Measurements from ENCODE around the gene MAN2B2.
"Not testable (repeated sequence)": the region's sequence is repeated elsewhere in the genome, so short reads cannot be mapped to it uniquely, and the experiment has no call there.

The MAN2B2 gene

GRCh38 chr4:6663596-6664393 is 88.8 kb downstream of the MAN2B2 start:
- Histone ChIP-seq H3K9ac (ENCODE audit: insufficient read length, low read depth) (peak overlapping the region; percentile 39), H3K9me3 (ENCODE audit: insufficient read depth, low read length) (no peaks in the 10 kb centered on the region), H3K4me3 (ENCODE audit: insufficient read length, low read depth) (peak overlapping the region; percentile 24), H3K27me3 (ENCODE audit: insufficient read depth, insufficient read length) (peaks cover 23% of the 10 kb centered on the region), H3K4me1 (ENCODE audit: insufficient read depth, insufficient read length) (peaks cover 4% of the 10 kb centered on the region), H3K36me3 (ENCODE audit: insufficient read depth, insufficient read length, low read length) (peaks cover 5% of the 10 kb centered on the region)
- no peak for TF ChIP-seq ZNF274 (IDR thresholded peaks at IDR 0.05; ENCODE audit: low read depth, low read length)
- no peak for TF ChIP-seq SUZ12 (IDR thresholded peaks at IDR 0.05; ENCODE audit: extremely low read depth, insufficient read depth, insufficient read length)
- no peak for TF ChIP-seq YY1 (IDR thresholded peaks at IDR 0.05; ENCODE audit: insufficient read depth, insufficient read length)
- DNase-seq (ENCODE audit: low read depth, low spot score) = no peak

- no peaks in the 10 kb centered on the region for H3K9me3 ChIP-seq (ENCODE audit: insufficient read depth, low read length)
- H3K9ac ChIP-seq (ENCODE audit: insufficient read length, low read depth) = no peak overlapping the region
- no peak overlapping the region for H3K4me3 ChIP-seq (ENCODE audit: insufficient read length, low read depth)
- DNase-seq (ENCODE audit: low read depth, low spot score) = no peak
- H3K4me1 ChIP-seq (ENCODE audit: insufficient read depth, insufficient read length) = peaks cover 4% of the 10 kb centered on the region
- peaks cover 23% of the 10 kb centered on the region for H3K27me3 ChIP-seq (ENCODE audit: insufficient read depth, insufficient read length)
- TF ChIP-seq YY1 (IDR thresholded peaks at IDR 0.05; ENCODE audit: insufficient read depth, insufficient read length) (no peak), SUZ12 (IDR thresholded peaks at IDR 0.05; ENCODE audit: extremely low read depth, insufficient read depth, insufficient read length) (no peak), ZNF274 (IDR thresholded peaks at IDR 0.05; ENCODE audit: low read depth, low read length) (no peak)
- H3K36me3 ChIP-seq (ENCODE audit: insufficient read depth, insufficient read length, low read length) = peaks cover 15% of the 10 kb centered on the region
Measured at GRCh38 chr4:6665320-6665654, 90.3 kb downstream of the MAN2B2 start.

DNA sequence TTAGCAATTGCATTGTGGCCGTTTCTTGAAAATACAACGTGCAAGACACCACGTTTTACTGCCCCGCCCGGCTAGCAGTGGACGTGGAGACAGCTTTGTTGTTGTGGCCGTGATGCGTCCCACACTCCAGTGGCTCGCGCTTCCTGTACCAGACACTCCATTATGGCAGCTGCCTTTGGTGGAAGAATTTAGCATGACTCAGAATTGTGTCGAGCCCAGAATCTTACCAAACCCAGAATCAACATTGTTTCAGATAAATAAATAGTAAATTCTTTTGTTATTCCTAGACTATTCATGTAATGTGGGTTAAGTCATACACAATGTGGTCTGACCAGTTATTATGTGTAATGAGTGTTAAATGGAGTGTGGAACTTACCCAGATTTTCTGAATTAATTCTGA is 93.4 kb downstream of the MAN2B2 start:
- Histone ChIP-seq H3K36me3 (ENCODE audit: insufficient read depth, insufficient read length, low read length) (peaks cover 21% of the 10 kb centered on the region), H3K9ac (ENCODE audit: insufficient read length, low read depth) (no peak overlapping the region), H3K4me1 (ENCODE audit: insufficient read depth, insufficient read length) (peaks cover 4% of the 10 kb centered on the region), H3K9me3 (ENCODE audit: insufficient read depth, low read length) (peaks cover 14% of the 10 kb centered on the region; the same call in 1 of the 2 replicates), H3K27me3 (ENCODE audit: insufficient read depth, insufficient read length) (peaks cover 9% of the 10 kb centered on the region), H3K4me3 (ENCODE audit: insufficient read length, low read depth) (no peak overlapping the region)
- DNase-seq (ENCODE audit: low read depth, low spot score) = no peak
- no peak for TF ChIP-seq YY1 (IDR thresholded peaks at IDR 0.05; ENCODE audit: insufficient read depth, insufficient read length)
- no peak for TF ChIP-seq SUZ12 (IDR thresholded peaks at IDR 0.05; ENCODE audit: extremely low read depth, insufficient read depth, insufficient read length)
- no peak for TF ChIP-seq ZNF274 (IDR thresholded peaks at IDR 0.05; ENCODE audit: low read depth, low read length)

- TF ChIP-seq SUZ12 (IDR thresholded peaks at IDR 0.05; ENCODE audit: extremely low read depth, insufficient read depth, insufficient read length) (no peak), YY1 (IDR thresholded peaks at IDR 0.05; ENCODE audit: insufficient read depth, insufficient read length) (no peak), ZNF274 (IDR thresholded peaks at IDR 0.05; ENCODE audit: low read depth, low read length) (no peak)
- H3K4me3 ChIP-seq (ENCODE audit: insufficient read length, low read depth) = no peak overlapping the region
- H3K36me3 ChIP-seq (ENCODE audit: insufficient read depth, insufficient read length, low read length) = peaks cover 36% of the 10 kb centered on the region
- no peaks in the 10 kb centered on the region for H3K4me1 ChIP-seq (ENCODE audit: insufficient read depth, insufficient read length)
- no peaks in the 10 kb centered on the region for H3K27me3 ChIP-seq (ENCODE audit: insufficient read depth, insufficient read length)
- DNase-seq (ENCODE audit: low read depth, low spot score) = no peak
- no peak overlapping the region for H3K9ac ChIP-seq (ENCODE audit: insufficient read length, low read depth)
- peaks cover 14% of the 10 kb centered on the region; the same call in 1 of the 2 replicates for H3K9me3 ChIP-seq (ENCODE audit: insufficient read depth, low read length)
Measured at GRCh38 chr4:6671648-6672047, 96.7 kb downstream of the MAN2B2 start.

DNA sequence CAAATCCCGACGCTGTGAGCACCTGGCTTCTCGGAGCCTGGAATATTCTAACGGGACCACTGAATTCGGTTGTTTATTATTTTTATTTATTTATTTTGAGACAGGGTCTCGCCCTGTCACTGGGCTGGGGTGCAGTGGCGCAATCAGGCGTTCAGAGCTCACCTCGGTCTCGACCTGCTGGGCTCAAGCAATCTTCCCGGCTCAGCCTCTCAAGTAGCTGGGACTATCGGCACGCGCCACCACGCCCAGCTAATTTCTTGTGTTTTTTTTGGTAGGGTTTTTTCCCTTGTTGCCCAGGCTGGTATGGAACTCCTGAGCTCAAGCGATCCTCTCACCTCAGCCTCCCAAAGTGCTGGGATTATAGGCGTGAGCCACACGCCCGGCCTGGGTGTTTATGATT is 97.1 kb downstream of the MAN2B2 start:
- Histone ChIP-seq H3K27me3 (ENCODE audit: insufficient read depth, insufficient read length) (no peaks in the 10 kb centered on the region), H3K36me3 (ENCODE audit: insufficient read depth, insufficient read length, low read length) (peaks cover 40% of the 10 kb centered on the region), H3K9me3 (ENCODE audit: insufficient read depth, low read length) (peaks cover 14% of the 10 kb centered on the region; the same call in 1 of the 2 replicates), H3K4me1 (ENCODE audit: insufficient read depth, insufficient read length) (peaks cover 4% of the 10 kb centered on the region), H3K9ac (ENCODE audit: insufficient read length, low read depth) (no peak overlapping the region), H3K4me3 (ENCODE audit: insufficient read length, low read depth) (no peak overlapping the region)
- no peak for DNase-seq (ENCODE audit: low read depth, low spot score)
- no peak for TF ChIP-seq SUZ12 (IDR thresholded peaks at IDR 0.05; ENCODE audit: extremely low read depth, insufficient read depth, insufficient read length)
- no peak for TF ChIP-seq YY1 (IDR thresholded peaks at IDR 0.05; ENCODE audit: insufficient read depth, insufficient read length)
- TF ChIP-seq ZNF274 (IDR thresholded peaks at IDR 0.05; ENCODE audit: low read depth, low read length) = no peak

DNA sequence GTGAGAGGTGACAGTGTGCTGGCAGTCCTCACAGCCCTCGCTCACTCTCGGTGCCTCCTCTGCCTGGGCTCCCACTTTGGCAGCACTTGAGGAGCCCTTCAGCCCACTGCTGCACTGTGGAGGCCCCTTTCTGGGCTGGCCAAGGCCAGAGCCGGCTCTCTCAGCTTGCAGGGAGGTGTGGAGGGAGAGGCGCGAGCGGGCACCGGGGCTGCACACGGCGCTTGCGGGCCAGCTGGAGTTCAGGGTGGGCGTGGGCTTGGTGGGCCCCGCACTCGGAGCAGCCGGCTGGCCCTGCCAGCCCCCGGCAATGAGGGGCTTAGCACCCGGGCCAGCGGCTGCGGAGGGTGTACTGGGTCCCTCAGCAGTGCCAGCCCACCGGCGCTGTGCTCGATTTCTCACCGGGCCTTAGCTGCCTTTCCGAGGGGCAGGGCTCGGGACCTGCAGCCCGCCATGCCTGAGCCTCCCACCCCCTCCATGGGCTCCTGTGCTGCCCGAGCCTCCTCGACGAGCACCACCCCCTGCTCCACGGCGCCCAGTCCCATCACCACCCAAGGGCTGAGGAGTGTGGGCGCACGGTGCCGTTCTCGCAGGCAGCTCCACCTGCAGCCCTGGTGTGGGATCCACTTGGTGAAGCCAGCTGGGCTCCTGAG is 97.7 kb downstream of the MAN2B2 start:
- peaks cover 14% of the 10 kb centered on the region; the same call in 1 of the 2 replicates for H3K9me3 ChIP-seq (ENCODE audit: insufficient read depth, low read length)
- peaks cover 46% of the 10 kb centered on the region for H3K36me3 ChIP-seq (ENCODE audit: insufficient read depth, insufficient read length, low read length)
- not testable (repeated sequence) for DNase-seq (ENCODE audit: low read depth, low spot score); H3K27me3 ChIP-seq (ENCODE audit: insufficient read depth, insufficient read length); H3K9ac ChIP-seq (ENCODE audit: insufficient read length, low read depth); H3K4me1 ChIP-seq (ENCODE audit: insufficient read depth, insufficient read length); H3K4me3 ChIP-seq (ENCODE audit: insufficient read length, low read depth)

All from NT2/D1 (cell line).